Hematopoietic multipotent progenitor cell treated with erythropoietin and hydrocortisone succinate and interleukin-3 and kit ligand, for 6 days (in vitro differentiated cells): ENCODE results near the gene RRM2.
"Not testable (repeated sequence)": the region's sequence is repeated elsewhere in the genome, so short reads cannot be mapped to it uniquely, and the experiment has no call there.

ENCODE experiments used
- DNase-seq: peaks from one replicate; pipeline ENCODE4 v3.0.0-alpha.2; 2015

RRM2 gene

GRCh38 chr2:10091889-10092244 is 30.7 kb upstream of the RRM2 start:
- DNase-seq, result not testable (repeated sequence)

- DNase-seq, result no peak
Observed at GRCh38 chr2:10094271-10094814, 28.2 kb upstream of the RRM2 start.

GRCh38 chr2:10095175-10095574 is 27.4 kb upstream of the RRM2 start:
- DNase-seq, result no peak

- no peak for DNase-seq
Observed at GRCh38 chr2:10096641-10097040, 25.9 kb upstream of the RRM2 start.

GRCh38 chr2:10097352-10098148 is 25.0 kb upstream of the RRM2 start:
- DNase-seq, result peak; percentile 68

GRCh38 chr2:10101491-10101890 is 21.0 kb upstream of the RRM2 start:
- no peak for DNase-seq

- DNase-seq, result no peak
Observed at GRCh38 chr2:10103179-10103578, 19.4 kb upstream of the RRM2 start.

GRCh38 chr2:10104906-10105305 is 17.6 kb upstream of the RRM2 start:
- DNase-seq, result not testable (repeated sequence)

- DNase-seq, result no peak
Observed at GRCh38 chr2:10109311-10109710, 13.2 kb upstream of the RRM2 start.

GRCh38 chr2:10119027-10119325 is 3.6 kb upstream of the RRM2 start:
- no peak for DNase-seq

- no peak for DNase-seq
Observed at GRCh38 chr2:10119601-10120157, 2.9 kb upstream of the RRM2 start.

GRCh38 chr2:10120158-10120876 is 2.2 kb upstream of the RRM2 start:
- peak; percentile 99 for DNase-seq

GRCh38 chr2:10120877-10121574 is 1.5 kb upstream of the RRM2 start:
- peak; percentile 78 for DNase-seq

- peak; percentile 30 for DNase-seq
Observed at GRCh38 chr2:10123281-10123680, 742 bp downstream of the RRM2 start.

- peak; percentile 91 for DNase-seq
Observed at GRCh38 chr2:10124538-10125045, 2.1 kb downstream of the RRM2 start.

- DNase-seq, result no peak
Observed at GRCh38 chr2:10125842-10126631, 3.5 kb downstream of the RRM2 start.

- peak; percentile 65 for DNase-seq
Observed at GRCh38 chr2:10126632-10127026, 4.1 kb downstream of the RRM2 start.

- DNase-seq, result no peak
Observed at GRCh38 chr2:10128420-10128819, 5.9 kb downstream of the RRM2 start.

- DNase-seq, result no peak
Observed at GRCh38 chr2:10129490-10129889, 7.0 kb downstream of the RRM2 start.

- peak; percentile 9 for DNase-seq
Observed at GRCh38 chr2:10132043-10132575, 9.6 kb downstream of the RRM2 start.

- DNase-seq, result no peak
Observed at GRCh38 chr2:10132596-10132995, 10.1 kb downstream of the RRM2 start.
